Osteoblast (primary cell): Measurements from ENCODE around the gene NAB2. TPM values are rescaled to one million over a fixed set of nuclear protein-coding genes. Genes with fewer than 3 reads are reported as not detected.

Experiments used
- DNase-seq: peaks from one replicate; pipeline ENCODE4 v3.0.0; 2011; ENCODE audit warnings: low spot score, mixed read lengths; ENCODE audit not compliant: insufficient read length; ENCODE audit errors: missing footprints
- H2AFZ ChIP-seq: 2 replicates; pipeline ENCODE4 v1.6.0; 2011; ENCODE audit warnings: mild to moderate bottlenecking, low read length
- H3K27ac ChIP-seq: 2 replicates; pipeline ENCODE4 v1.5.1; 2011; ENCODE audit warnings: mild to moderate bottlenecking, low read depth, low read length, moderate library complexity
- H3K27me3 ChIP-seq: 2 replicates; pipeline ENCODE4 v1.6.0; 2012; ENCODE audit warnings: mild to moderate bottlenecking, control low read depth, inconsistent platforms, low read length, moderate library complexity; ENCODE audit not compliant: insufficient read depth
- H3K36me3 ChIP-seq: 2 replicates; pipeline ENCODE4 v1.5.1; 2011; ENCODE audit warnings: mild to moderate bottlenecking, low read length, control low read depth, moderate library complexity; ENCODE audit not compliant: insufficient read depth
- H3K4me1 ChIP-seq: 2 replicates; pipeline ENCODE4 v1.5.1; 2011; ENCODE audit warnings: mild to moderate bottlenecking, low read length, control low read depth, moderate library complexity; ENCODE audit not compliant: insufficient read depth
- H3K4me2 ChIP-seq: 2 replicates; pipeline ENCODE4 v1.6.0; 2011; ENCODE audit warnings: mild to moderate bottlenecking, low read length; ENCODE audit not compliant: insufficient read depth
- H3K4me3 ChIP-seq: fragments of 200-600 bp; sonication (generic); 3 replicates; pipeline ENCODE4 v1.5.1; 2012; ENCODE audit warnings: mild to moderate bottlenecking, low read length, inconsistent platforms; ENCODE audit not compliant: insufficient read depth
- H3K79me2 ChIP-seq: 2 replicates; pipeline ENCODE4 v1.6.0; 2012; ENCODE audit warnings: mild to moderate bottlenecking, low read length, control low read depth, inconsistent platforms; ENCODE audit not compliant: insufficient read depth
- H3K9me3 ChIP-seq: 2 replicates; pipeline ENCODE4 v1.5.1; 2011; ENCODE audit warnings: low read depth, low read length, control low read depth
- H4K20me1 ChIP-seq: 2 replicates; pipeline ENCODE4 v1.6.0; 2012; ENCODE audit warnings: mild to moderate bottlenecking, low read length, control low read depth; ENCODE audit not compliant: insufficient read depth
- CTCF ChIP-seq: IDR thresholded peaks from 2 replicates; pipeline ENCODE4 v1.5.1; 2011; ENCODE audit warnings: mild to moderate bottlenecking, low read depth, low read length, moderate library complexity; ENCODE audit errors: extremely low read depth
- total RNA-seq: library from RNA; depleted of rRNA; stranded (reverse); fragments of >200 nt; gene quantifications from 2 replicates; pipeline ENCODE4 v1.2.3, GENCODE V29; 2012

NAB2 gene
- total RNA-seq, 1 donor, result 70.9 TPM

- H3K36me3 ChIP-seq, result peaks cover 3% of the 10 kb centered on the region
- peak overlapping the region; percentile 26 for H2AFZ ChIP-seq
- peak overlapping the region; percentile 90 for H3K4me2 ChIP-seq
- no peaks in the 10 kb centered on the region for H3K9me3 ChIP-seq
- H3K27ac ChIP-seq, result peak overlapping the region; percentile 98
- H3K27me3 ChIP-seq, result no peaks in the 10 kb centered on the region
- no peak for DNase-seq
- TF ChIP-seq CTCF, result peak; percentile 83
- H3K79me2 ChIP-seq, result peaks cover 33% of the 10 kb centered on the region
- H4K20me1 ChIP-seq, result peaks cover 16% of the 10 kb centered on the region
- peaks cover 29% of the 10 kb centered on the region for H3K4me1 ChIP-seq
- H3K4me3 ChIP-seq, result peak overlapping the region; percentile 88
These were observed 23.8 kb downstream of the NAB2 start for GRCh38 chr12:57112492-57113294.

GRCh38 chr12:57116580-57117281 is 27.8 kb downstream of the NAB2 start:
- H3K79me2 ChIP-seq, result no peaks in the 10 kb centered on the region
- H3K4me3 ChIP-seq, result no peak overlapping the region
- peaks cover 28% of the 10 kb centered on the region for H3K4me1 ChIP-seq
- DNase-seq, result no peak
- H3K36me3 ChIP-seq, result no peaks in the 10 kb centered on the region
- no peak for TF ChIP-seq CTCF
- H3K4me2 ChIP-seq, result no peak overlapping the region
- no peaks in the 10 kb centered on the region for H3K9me3 ChIP-seq
- no peak overlapping the region for H2AFZ ChIP-seq
- H3K27ac ChIP-seq, result no peak overlapping the region
- H4K20me1 ChIP-seq, result no peaks in the 10 kb centered on the region
- H3K27me3 ChIP-seq, result no peaks in the 10 kb centered on the region

- Histone ChIP-seq H3K27ac (peak overlapping the region; percentile 56), H4K20me1 (no peaks in the 10 kb centered on the region), H2AFZ (peak overlapping the region; percentile 81), H3K4me2 (no peak overlapping the region), H3K4me3 (no peak overlapping the region), H3K9me3 (peaks cover under 1% of the 10 kb centered on the region), H3K27me3 (no peaks in the 10 kb centered on the region), H3K4me1 (peaks cover 17% of the 10 kb centered on the region), H3K36me3 (no peaks in the 10 kb centered on the region), H3K79me2 (no peaks in the 10 kb centered on the region)
- DNase-seq, result peak; percentile 58
- no peak for TF ChIP-seq CTCF
These were observed 29.9 kb downstream of the NAB2 start for GRCh38 chr12:57118711-57119271.
